Activated CD4-positive, CD25-positive, alpha-beta regulatory T cell (primary cell): Measurements from ENCODE around the gene CLDN7.
A peak's percentile ranks its signal among the peaks of the same experiment; 100 is the strongest.

Experiments
- DNase-seq, 4 experiments: peaks; one replicate each; lab custom pipeline; 2025; lab: John Stamatoyannopoulos, UW

Gene CLDN7

GRCh38 chr17:7262192-7262934 lies at the start of gene CLDN7:
Gene CLDN7 (minus strand): TSS chr17:7262478. CDS start chr17:7262043, 435 bp downstream.
- DNase-seq: no peak

- no peak for DNase-seq
Measured at GRCh38 chr17:7311110-7311705, 48.9 kb upstream of the CLDN7 start.

- no peak for DNase-seq
Measured at GRCh38 chr17:7309628-7310027, 47.4 kb upstream of the CLDN7 start.

GRCh38 chr17:7308625-7309433 lies 46.6 kb upstream of the CLDN7 start:
- DNase-seq: peak; percentile 71 to 78 (median 73)

- DNase-seq: peak; percentile 43 to 61 (median 56)
Measured at GRCh38 chr17:7307686-7308624, 45.7 kb upstream of the CLDN7 start.

- peak; percentile 99 to 100 (median 100) for DNase-seq
Measured at GRCh38 chr17:7306911-7307685, 44.8 kb upstream of the CLDN7 start, which contains the start of gene EIF5A. Gene EIF5A (plus strand): TSS chr17:7307628. CDS start chr17:7309636, 2,008 bp downstream.

- DNase-seq: no peak
Measured at GRCh38 chr17:7304179-7304578, 41.9 kb upstream of the CLDN7 start.

- DNase-seq: peak; percentile 34 to 44 (median 37)
Measured at GRCh38 chr17:7296189-7296861, 34.0 kb upstream of the CLDN7 start.

- DNase-seq: no peak
Measured at GRCh38 chr17:7295230-7296180, 33.2 kb upstream of the CLDN7 start.

GRCh38 chr17:7294614-7295153 lies 32.4 kb upstream of the CLDN7 start, which contains the start of gene YBX2:
Gene YBX2 (minus strand): TSS chr17:7294639. CDS start chr17:7294500, 139 bp downstream.
- DNase-seq: peak; percentile 26 to 44 (median 31)

GRCh38 chr17:7293816-7294613 lies 31.7 kb upstream of the CLDN7 start:
- DNase-seq: no peak

- no peak for DNase-seq
Measured at GRCh38 chr17:7293159-7293558, 30.9 kb upstream of the CLDN7 start.

GRCh38 chr17:7292729-7293128 lies 30.5 kb upstream of the CLDN7 start:
- no peak for DNase-seq

- DNase-seq: no peak
Measured at GRCh38 chr17:7292194-7292593, 29.9 kb upstream of the CLDN7 start.

GRCh38 chr17:7290685-7291084 lies 28.4 kb upstream of the CLDN7 start:
- no peak for DNase-seq

GRCh38 chr17:7290166-7290565 lies 27.9 kb upstream of the CLDN7 start:
- no peak for DNase-seq

GRCh38 chr17:7289256-7290032 lies 27.2 kb upstream of the CLDN7 start:
- no peak for DNase-seq
